HG02763 (cell line): ENCODE measurements around the gene SKAP1.

Experiments
- ATAC-seq: cut with Tn5 transposase; IDR thresholded peaks from one replicate; pipeline ENCODE4 v1.9.1; 2021; ENCODE audit warnings: mild to moderate bottlenecking, moderate library complexity; ENCODE audit not compliant: unreplicated experiment

SKAP1 gene

DNA sequence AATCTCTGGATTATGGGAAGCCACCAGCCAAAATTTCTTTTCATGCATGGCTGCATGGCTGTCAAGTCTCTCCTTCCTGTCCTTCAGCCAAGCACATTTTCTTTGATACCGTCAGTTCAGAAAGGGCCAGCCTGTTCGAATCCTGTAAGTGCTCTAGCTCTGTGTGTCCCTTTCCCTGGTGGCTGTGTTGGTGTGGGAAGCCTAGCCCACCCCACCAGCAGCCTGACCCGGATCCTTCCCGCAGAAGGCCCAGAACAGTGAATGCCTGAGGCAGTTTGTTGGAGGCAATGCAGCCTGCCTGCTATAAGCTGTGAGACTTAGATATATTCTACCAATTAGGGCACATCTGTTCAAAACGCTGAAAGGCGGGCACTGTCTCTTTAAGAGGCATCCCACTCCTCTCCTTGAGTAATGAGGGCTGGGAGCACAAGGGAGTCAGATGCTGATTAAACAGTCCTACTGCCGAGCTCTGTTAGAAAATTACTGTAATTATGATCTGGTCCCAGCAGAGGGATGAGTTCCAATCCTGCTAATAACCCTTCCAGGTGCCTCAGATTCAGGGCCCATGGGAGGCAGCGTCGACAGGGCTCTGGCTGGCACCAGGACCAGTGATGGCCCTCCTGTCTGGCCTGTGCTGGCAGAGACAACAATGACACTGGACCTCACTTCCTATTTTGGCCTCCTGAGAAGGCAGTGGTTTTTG is 304.0 kb downstream of the SKAP1 start:
- ATAC-seq: no peak

DNA sequence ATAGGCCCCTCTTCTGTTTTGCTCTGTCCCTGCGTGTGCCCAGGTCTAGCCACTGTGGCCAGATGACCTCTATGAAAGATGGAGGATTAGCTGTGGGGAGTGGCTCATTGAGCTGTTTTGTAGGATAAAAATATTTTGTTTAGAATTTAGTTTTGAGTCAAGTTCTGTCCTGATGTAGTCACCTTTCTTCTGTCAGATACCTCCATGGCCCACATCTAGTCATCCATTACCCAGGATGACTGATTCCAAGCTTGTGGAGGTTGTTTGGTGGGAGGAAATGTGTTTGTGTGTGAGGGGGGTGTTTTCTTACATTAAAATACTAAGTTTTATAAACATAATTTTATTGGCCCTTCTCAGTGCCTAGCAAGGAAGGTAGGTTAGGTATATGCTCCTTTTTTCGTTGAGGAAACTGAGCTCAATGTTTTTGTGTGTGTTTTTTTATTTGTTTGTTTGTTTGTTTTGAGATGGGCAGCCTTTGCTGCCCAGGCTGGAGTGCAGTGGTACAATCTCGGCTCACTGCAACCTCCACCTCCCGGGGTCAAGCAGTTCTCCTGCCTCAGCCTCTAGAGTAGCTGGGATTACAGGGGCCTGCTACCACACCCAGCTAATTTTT is 306.1 kb downstream of the SKAP1 start:
- no peak for ATAC-seq

DNA sequence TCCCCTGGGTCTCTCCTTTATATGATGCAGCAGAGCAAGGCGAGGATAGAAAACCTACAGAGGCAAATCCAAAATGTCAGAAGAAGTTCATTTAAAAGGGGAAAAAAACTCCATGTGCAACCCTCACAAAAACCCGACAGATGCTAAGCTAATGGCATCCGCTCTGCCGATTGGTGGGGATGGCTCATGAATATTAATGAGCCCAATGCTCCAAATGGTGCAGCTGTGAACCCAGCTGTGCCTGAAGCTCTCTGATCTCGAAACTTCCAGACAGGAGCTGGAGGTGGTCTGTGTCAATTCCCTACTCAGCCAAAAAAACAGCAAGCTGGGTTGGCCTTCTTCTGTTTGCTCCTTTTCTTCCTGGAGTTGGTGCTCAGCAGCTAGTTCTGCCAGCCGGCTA is 306.9 kb downstream of the SKAP1 start:
- ATAC-seq: no peak

DNA sequence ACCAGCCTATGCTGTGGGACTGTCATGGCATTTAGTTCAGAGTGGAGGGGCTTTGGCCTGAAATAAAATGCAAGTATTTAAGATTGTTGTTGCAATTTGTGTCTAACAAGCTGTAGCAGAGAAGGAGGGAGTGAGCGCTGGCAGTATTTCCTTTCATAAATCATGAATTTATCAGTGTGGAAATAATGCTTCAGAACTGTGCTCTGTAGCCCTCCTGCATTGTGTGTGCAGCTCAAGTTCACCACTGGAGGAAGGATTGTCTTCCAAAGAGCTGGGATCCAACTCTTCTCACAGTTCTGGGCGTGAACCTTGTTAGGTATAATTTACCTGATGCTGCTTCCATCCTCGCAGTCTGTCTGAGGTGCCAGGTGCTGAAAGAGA is 307.4 kb downstream of the SKAP1 start:
- no peak for ATAC-seq

DNA sequence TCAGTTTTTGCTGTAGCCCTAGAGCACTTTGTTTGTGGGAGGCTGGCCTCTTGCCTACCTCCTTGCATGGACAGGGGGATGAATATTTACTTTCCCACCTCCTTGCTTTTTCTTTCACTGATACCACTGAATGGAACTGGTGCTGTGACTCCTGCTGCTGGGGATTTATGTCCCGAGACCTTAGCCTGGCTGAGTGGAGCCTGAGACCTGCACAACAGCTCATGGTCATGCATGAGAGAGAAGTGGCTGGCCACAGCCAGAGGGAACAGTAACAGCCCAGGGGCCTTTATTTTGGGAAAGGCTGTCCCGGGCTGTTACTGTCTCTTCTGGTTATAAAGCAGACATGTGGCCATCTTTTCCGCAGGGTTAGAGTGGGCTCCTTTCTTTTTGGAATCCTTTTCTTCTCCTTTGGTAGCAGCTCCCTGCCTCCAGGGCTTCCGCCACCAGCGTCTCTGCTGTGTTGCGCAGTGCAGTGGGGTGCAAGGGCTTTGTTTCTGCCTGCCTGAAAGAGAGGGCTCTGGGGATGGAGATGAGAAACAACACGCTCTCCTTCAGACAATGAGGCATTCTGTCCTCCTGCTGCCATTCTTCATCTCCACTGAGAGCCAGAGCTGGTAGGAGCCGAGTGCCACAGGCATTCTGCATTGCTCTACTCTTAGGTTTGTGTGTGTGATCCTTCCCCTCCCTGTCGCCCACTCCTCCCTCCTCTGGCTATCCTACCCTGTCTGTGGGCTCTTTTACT is 307.9 kb downstream of the SKAP1 start:
- ATAC-seq: no peak

DNA sequence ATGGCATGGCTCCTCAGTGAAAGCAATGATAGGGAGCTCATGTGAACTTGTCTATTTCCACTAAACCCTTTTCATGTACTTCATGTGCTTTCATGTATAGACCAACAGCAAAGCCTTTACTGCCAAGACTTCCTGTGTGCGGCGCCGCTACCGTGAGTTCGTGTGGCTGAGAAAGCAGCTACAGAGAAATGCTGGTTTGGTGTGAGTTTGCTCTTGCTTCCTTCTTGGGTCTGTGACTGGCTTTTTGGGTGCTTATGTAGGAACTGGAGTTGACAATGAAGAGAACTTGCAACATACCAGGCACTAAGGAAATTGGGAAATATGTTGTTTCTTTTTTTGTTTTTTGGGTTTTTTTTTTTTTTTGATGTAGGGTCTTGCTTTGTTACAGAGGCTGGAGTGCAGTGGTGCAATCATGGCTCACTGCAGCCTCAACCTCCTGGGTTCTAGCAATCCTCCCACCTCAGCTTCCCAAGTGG is 316.8 kb downstream of the SKAP1 start:
- peak; percentile 42 for ATAC-seq

DNA sequence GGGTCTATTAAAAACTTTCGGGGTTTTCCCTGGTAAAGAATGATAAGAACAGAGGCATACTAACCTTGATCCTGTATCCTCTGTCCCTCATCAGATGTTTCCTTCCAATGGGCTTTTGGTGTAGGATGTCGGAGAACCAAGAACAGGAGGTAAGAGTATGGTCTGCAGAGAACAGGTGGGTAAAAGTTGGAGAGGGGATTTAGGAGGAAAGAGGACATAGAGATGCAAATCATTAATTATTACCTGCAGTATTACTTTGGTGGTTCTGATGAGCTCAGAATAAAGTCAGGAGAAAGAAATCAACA is 318.1 kb downstream of the SKAP1 start:
- no peak for ATAC-seq

DNA sequence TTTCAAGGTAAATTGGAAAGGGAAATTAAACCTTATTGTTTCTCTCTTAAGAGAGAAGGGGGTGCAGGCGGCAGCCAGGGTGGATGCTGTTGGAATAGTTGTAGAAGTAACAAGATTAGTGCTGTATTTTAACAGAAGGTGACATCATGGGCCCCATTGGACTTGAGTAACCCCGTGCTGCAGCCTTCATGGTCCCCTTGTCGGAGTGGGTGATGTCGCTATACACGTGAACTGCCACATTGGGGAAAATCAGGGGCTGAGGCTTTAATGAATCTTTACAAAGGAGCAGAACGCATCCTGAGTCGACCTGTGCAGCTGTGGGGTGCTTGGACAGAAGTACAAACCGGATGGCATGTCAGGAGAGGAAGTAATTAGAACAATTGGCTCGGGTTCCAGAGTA is 319.3 kb downstream of the SKAP1 start:
- ATAC-seq: no peak

DNA sequence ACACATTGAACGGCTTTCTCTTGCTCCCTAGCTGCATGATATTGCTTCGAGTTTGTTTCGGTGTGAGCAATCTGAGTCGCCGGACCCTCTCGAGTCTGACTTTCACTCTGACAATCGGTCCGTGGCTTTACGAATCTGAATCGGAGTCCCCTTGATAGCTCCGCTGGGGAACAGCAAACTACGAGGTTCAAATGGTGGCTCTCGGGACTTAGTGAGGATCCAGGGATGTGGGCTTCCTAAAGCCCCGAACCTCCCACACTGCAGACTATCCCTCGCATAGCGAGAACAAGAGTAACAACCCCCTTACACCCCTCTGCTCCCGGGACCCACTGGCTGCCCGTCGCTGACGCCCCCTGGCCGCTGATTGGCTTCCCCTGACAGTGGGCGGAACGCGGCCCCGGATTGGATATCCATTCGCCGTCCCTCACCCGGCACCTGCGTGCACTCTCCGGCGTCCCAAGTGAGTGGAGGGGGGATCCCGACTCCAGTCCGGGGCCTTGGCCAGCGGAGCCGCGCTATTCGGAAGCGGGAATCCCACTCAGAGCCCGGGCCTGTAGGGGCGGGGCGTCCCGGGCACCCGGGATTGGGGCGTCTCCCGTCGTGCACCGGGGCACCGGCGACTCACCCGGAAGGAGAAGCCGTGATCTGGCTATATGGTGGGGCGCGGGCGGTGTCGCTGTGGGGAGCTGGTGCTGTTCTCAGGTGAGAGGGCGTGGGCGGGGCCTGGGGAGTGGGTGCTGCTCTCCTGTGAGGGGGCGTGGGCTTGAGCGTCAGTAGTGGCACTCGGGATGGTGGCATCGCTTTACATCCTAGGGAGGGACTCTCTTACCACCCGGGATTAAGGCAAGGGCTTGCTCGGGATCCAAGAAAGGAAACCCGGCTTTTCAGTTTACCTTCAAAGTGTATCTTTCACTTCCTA is 322.6 kb downstream of the SKAP1 start, which contains the start of gene SNX11:
Gene SNX11, plus strand, starts transcription at position 630 of the 919 bp plus-strand sequence. CDS start 4,278 bp downstream, outside the sequence.
- ATAC-seq: peak; percentile 82

DNA sequence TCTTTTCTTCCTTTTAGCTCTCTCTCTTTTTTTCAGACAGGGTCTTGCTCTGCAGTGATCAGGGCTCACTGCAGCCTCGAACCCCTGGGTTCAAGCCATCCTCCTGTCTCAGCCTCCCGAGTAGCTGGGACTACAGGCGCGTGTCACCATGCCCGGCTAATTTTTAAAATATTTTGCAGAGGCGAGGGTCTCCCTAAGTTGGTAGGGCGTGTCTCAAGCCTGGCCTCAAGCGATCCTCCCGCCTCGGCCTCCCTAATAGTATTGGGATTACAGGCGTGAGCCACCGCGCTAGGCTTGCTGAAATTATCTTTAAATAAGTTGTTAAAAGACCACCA is 323.2 kb downstream of the SKAP1 start:
- no peak for ATAC-seq

DNA sequence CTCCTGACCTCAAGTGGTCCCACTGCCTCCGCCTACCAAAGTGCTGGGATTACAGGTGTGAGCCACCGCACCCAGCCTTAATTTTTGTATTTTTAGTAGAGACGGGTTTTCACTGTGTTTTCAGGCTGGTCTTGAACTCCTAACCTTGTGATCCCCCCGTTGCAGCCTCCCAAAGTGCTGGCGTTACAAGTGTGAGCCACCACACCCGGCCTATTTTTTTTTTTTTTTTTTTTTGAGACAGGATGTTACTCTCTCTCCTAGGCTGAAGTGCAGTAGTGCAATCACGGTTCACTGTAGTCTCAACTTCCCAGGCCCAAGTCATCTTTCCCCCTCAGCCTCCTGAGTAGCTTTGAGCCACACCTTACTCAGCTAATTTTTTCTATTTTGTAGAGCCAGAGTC is 325.6 kb downstream of the SKAP1 start:
- no peak for ATAC-seq

DNA sequence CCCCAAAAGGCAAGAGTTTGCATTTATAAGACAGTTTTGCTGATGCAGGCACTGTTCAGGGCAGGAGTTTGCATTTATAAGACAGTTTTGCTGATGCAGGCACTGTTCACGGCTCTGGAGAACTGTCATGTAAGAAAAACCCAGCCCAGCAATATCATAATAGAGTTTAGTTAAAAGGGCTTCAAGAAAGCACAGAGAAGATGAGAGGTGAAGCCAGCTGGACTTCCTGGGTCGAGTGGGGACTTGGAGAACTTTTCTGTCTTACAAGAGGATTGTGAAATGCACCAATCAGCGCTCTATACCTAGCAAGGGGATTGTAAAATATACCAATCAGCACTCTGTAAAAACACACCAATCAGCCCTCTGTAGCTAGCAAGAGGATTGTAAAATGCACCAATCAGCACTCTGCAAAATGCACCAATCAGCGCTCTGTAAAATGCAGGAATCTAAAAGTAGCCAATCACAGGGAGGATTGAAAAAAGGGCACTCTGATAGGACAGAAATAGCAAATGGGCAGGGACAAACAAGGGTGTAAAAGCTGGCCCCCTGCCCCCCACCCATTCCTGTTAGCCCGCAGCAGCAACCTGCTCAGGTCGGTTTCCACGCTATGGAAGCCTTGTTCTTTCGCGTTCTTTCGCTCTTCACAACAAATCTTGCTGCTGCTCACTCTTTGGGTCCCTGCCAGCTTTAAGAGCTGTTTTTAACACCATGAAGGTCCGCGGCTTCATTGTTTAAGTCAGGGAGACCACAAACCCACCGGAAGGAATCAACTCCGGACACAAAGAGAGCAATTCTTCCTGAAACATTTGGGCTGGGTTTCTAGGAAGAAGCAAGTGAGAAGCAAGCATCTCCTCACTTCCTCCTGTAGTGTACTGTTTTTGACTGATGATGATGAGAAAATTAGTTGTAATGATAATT is 327.0 kb downstream of the SKAP1 start:
- no peak for ATAC-seq

DNA sequence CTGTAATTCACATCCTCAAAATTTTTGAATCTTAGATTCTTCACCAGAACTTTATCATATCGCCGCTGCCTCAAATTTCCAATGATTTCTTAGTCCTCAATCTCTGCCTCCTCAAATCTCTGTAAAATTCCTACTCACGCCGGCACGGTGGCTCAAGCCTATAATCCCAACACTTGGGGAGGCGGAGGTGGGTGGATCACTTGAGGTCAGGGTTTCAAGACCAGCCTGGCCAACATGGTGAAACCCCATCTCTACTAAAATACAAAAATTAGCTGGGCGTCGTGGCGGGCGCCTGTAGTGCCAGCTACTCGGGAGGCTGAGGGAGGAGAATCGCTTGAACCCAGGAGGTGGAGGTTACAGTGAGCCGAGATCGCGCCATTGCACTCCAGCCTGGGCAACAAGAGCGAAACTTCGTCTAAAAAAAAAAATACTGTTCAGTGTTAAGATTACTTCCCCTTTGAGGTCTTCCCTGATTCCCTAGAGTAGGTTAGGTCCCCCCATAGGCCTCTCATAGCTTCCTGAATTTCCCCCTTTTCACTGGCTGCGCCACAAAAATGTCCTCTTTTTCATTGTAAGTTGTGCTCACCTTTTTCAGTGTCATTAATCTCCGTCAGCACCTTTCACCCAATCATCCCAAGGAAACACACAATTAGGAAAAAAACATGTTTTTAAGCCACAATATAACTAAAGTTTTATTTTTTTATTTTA is 327.8 kb downstream of the SKAP1 start:
- ATAC-seq: no peak

DNA sequence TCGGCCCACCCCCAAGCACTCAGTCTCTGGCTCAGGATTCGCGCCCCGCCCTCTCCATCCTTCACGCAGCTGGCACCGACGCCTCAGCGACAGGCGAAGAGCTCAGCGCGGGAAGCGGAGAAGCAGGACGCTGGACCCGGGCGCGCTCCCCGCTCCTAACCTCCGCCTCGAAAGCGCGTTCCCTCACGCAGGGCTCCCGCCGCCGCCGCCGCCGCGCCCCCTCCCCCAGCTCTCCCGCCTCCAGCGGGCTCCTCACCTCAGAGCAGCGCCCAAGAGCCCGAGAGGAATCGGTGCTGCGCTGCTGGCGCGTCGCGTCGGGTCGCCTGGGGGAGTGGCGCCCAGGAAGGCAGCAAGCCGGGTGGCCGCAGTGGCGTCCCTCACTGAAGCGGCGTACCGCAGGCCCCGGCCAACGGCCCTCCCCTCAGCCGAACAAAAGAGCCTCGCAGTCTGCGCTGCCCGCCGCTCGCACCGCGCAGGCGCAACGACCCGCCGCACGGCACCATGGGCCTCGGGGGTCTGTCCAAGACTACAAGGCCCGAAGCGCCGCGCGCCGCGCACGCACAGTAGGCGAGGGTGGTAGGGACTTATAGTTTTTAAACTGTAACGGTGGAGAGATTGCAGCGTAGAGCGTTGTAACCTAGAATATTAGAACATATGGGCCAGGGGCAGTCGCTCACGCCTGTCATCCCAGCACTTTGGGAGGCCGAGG is 328.8 kb downstream of the SKAP1 start, which contains the start of gene CBX1:
Gene CBX1, minus strand, starts transcription at position 467 of the 709 bp plus-strand sequence. CDS start 24,474 bp downstream, outside the sequence.
- ATAC-seq: peak; percentile 90

DNA sequence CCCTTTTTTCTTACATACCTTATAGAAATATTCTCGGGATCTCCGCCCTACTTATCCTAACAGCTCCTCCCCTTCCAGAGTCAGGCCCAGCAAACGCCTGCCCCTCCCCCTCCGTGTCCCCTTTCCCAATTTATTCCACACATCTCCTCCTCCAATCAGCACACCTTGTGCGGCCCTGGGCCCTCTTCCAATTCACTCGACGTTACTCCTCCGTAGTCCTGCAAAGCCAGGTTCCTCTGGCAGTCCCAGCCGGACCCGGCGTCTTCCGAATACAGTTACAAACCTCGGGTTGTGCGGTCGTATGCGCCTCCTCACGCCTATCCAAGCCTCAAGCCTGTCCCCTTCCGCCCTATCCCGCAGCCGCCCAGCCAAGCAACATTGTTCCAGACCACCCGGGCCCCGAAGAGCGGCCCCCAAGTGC is 329.4 kb downstream of the SKAP1 start:
- no peak for ATAC-seq

DNA sequence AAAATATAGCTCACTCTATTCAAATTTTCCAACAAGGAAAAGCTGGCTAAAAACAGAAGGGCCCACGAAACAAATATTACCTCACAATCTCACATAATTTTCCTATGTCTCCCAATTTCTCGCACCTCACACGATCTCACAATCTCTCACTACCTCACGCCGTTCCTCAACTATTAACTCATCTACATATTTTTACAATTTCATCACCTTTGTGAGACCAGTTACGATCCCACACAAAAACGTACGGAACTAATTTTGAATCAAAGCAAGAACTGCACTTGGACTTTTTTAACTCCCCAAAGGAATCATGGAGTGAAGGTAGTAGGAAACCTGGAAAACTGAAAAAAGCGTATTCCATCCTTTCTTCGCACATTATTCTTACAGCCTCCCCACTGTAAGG is 329.9 kb downstream of the SKAP1 start:
- no peak for ATAC-seq

DNA sequence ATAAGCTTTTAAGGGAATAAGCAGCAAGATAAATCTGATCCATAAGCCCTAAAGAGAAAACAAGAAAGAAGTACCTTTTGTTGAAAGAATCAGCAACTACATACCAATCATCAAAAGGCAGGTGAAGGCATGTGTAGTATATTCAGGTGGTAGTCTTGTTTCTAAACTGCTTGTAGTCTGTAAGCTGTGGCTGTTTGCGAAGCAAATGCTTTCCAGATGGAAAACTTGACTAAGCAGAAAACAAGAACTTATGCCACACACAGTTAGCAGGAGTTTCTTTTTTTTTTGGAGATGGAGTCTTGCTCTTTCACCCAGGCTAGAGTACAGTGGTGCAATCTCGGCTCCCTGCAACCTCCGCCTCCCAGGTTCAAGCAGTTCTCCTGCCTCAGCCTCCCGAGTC is 334.4 kb downstream of the SKAP1 start:
- ATAC-seq: no peak

DNA sequence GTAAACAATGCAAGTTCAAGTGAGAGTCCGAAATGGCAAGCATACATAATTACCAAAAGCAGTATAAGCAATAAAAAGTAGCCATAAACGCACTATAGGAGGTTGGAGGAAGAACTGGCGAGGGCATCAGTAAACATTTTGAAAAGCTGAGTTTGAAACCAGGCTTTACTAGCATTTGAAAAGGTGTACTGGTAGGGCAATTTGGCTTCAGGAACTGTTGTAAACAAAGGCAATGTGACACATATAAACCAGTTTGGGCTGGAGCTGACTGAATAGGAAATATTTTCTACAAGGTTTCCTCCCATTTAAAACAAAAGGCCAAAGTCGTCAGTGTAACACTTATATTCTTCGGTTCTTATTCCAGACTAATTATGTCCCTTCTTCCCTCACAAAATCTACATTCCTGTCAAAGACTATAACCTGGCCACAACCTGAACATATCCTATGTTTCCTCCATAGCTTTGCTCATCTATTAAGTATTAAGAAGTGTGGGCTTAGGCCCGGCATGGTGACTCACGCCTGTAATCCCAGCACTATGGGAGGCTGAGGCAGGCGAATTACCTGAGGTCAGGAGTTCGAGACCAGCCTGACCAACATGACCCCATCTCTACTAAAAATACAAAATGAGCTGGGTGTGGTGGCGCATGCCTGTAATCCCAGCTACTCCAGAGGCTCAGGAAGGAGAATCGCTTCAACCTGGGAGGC is 336.5 kb downstream of the SKAP1 start:
- ATAC-seq: no peak
